ENCODE measurements around the gene ITGA3.

The ITGA3 gene

DNA sequence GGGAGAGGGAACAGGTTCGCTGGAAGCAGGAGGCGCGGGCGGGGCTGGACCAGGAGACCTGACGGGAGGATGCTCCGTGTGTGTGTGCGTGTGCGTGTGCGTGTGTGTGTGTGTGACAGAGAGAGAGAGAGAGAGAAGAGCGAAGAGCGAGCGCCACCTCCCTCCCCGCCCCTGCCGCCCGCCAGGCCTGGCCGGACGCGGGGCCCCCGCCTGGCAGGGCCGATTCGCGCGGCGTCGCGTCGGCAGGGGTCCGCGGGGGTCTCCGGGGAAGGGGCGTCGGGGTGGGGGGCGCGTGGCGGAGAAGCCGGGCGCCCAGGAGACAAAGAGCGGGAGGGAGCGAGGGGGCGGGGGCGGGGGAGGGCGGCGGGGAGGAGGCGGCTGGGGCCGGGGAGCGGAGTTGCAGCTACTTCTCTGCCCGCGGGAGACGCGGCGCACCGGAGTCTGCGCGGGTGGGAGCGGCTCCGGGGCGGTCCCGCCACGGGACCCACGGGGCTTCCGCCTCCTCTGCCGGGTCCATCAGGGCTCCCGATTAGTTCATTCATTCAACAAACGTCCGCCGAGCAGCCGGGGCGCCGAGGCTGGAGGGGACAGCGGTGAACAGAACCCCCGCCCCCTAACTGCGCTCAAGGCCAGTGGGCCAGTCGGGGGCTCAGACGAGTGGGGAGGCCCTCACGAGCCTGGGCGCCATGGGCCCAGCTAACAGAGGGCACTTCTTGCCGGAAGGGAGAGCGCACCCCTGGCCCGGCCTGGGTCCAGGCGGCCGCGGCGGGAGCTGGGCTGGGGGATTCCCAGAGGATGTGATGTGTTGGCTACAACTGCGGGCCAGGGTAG, 74.0 kb downstream of the ITGA3 start, which contains the start of gene SAMD14:
SAMD14 (minus strand) TSS at position 433 of the 831 bp plus-strand sequence. CDS start 5,201 bp downstream, outside the sequence.
- peak; percentile 61 for DNase-seq (ENCODE audit: low read depth)

- no peak for DNase-seq (ENCODE audit: low read depth)
Measured at GRCh38 chr17:50130559-50131305, 74.8 kb downstream of the ITGA3 start.

DNA sequence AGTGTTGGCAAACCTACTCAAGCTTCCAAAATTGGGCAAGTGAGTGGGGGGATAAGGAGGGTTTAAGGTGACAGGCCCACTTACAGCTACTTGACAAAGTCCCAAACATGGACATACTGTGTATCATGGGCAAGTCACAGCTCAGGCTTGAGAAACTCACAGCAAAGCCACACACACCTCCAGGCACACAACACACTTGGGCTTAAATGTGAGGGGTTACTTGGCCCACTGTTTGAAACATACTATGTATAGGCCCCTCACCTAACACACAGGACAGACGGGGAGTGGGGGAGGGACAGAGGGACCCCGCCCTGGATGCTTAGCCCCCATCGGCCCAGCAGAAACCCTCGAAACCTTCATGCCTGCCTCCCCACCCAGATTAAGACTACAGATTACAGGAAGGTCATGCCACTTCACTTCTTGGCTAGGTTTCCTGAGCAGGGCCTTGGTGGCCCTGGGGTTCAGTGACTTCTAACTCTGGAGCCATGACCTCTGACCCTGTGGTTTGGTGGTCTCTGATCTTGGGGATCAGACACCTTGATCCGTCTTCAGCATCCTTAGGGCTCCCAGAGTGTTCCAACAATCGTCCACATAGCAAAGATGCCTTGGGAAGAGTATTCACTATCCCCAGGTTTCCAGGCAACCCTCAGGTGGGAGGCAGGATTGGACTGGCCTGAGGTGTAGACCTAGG, 76.3 kb downstream of the ITGA3 start:
- no peak for DNase-seq (ENCODE audit: low read depth)

- peak; percentile 62 for DNase-seq (ENCODE audit: low read depth)
Measured at GRCh38 chr17:50133028-50133768, 77.3 kb downstream of the ITGA3 start.

DNA sequence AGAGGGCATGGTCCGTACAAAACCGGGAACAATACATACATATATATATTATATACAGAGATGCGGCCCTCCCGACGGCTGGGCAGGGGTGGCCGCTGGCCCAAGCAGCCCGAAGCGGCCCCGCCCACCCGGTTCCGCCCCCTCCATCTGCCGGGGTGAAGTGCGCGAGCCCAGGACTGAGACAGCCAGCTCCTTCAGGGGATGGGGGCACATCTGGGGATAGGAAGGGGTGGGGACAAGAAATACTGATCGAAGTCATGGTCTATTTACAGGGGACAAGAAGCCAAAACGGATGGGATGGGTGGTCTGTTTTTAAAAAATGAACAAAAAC, 77.8 kb downstream of the ITGA3 start:
- no peak for DNase-seq (ENCODE audit: low read depth)

DNA sequence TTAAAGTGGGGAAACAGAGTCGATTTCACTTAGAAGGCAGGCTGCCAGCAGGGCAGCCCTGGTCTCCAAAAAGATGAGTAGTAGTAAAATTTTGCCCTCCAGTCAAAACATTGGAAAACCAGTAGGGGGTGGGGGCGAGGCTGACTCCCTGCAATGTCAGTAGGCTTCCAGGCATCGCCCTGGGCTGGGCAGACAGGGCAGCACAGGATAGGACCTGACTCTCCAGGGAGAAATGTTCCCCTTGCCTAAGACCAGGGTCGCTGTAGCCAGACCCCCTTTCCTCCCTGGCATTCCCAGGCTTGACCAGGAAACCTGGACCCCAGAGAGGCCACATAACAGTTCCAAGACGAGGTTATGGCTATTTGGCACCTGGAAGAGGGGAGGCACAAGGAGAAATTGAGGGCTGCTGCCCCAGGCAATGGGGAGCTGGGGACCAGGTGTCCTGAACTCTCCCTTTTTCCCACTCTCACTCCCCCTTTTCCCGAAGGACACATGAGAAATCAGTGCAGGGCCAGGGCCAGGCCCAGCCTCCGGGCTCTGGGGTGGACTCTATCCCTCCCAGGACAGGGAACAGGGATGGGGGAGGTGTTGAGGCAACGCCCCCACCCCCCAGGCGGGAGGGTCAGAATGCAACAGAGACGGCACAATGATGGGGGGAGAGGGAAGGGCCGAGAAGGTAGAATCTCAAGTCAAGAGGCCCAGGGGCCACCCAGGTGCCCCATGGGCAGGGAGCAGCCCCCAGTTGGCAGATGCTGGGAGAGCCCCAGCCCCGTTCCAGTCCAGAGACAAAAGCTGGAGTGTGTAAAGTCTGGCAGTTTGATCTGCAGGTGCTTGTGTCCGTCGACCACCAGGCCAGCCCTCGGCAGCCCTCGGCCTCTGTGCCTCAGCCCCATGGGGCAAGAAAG, 78.5 kb downstream of the ITGA3 start:
- DNase-seq (ENCODE audit: low read depth): peak; percentile 63

DNA sequence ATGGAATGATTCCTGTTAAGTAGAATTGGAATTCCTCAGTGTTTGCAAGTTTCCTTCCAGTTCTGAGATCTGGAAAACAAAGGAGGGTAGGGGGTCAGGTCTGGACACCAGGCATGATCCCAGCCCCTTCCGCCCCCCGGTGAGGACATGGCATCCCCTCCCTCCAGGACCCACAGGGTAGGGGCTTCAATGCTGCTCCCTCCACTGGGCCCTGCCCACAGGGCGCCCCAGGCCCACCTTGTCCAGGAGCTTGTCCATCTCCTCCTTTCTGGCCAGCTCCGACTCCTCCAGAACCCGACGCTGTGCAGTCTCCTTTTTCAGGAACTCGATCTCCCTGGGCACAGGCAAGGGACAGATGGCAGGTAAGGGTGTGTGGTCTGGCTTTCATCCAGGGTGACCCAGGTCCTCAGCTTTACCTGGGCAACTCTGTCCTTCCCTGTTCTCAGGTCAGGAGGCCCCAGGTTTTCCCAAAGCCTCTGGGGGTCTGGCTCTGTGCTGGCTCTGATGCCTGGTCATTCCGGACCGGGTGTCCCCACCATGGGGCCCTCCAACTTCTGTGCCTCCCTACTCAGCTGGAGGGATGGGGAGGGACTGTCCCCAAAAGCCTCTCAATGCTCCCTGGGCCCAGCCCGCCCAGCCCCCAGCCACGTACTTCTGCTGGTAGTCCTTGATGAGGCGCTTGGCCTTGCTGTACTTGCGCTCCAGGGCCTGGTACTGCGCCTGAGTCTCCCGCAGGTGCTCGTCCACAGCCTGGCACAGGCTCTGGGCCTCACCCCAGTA, 79.6 kb downstream of the ITGA3 start:
- DNase-seq (ENCODE audit: low read depth): no peak

- no peak for DNase-seq (ENCODE audit: low read depth)
Measured at GRCh38 chr17:50136096-50136687, 80.3 kb downstream of the ITGA3 start.

DNA sequence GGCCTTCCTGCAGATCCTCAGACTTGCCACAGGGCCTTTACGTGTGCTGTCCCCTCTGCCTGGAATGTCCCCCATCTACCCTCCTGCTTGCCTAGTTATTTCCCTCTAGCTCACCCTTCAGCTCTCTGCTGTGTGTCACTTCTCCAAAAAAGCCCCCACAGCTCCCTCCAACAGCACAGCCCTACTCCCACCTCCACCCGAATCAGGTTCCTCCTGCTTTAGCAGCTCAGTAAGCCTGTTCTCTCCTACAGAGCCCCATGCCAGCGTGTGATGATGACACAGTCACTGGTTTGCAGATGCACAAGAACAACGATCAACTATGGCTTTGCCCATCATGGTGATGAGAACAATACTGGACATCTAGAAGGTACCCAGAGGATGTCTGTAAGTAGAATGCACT, 81.1 kb downstream of the ITGA3 start:
- DNase-seq (ENCODE audit: low read depth): no peak

DNA sequence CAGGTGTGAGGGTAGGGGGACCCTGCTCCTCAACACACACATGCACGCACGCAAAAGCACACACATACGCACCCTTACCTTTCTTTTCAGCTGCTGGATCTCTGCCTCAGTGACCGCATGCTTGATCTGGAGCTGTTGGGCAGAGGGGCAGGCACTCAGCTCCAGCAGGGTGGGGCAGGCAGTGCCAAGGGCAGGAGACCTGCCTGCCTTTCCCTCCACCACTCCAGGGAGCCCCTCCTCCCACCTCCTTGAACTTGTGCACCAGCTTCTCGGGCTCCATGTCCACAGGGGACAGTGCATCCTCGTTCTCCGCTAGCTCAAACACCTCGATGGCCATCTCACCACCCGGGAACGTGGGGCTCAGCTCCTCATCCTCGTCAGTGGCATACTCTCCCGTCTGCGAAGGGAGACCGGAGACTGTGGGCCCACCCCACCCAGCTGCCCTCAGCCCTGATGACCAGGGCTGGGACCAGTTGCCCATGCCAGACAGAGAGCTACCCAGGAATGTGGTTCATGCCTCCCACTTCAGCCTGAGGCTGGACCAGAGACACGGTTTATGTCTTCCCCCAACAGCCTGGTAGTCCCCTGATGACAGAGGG, 83.4 kb downstream of the ITGA3 start:
- DNase-seq (ENCODE audit: low read depth): no peak
